Spleen (tissue), 7 donors: ENCODE results near the gene FOXD1.

Source experiments
- POLR2AphosphoS5 ChIP-seq, 3 donors: sonication (generic); formaldehyde crosslinking; IDR thresholded peaks; one replicate each; pipeline ENCODE4 v1.5.1; 2017; ENCODE audit warnings: antibody characterized with exemption in 3 of 3
- TF ChIP-seq, protein P1 (sequence below), 11 experiments: fragments of 200-600 bp in 7 of 11; fragments of 450-650 bp in 4 of 11; sonication (generic) in 4 of 11; IDR thresholded peaks in 8 of 11; conservative IDR thresholded peaks in 3 of 11; 1 replicate in 7 of 11; 2 replicates in 4 of 11; pipeline versions ENCODE4 v1.4.0 to v1.8.0; 2016 to 2021; ENCODE audit warnings: antibody characterized with exemption in 11 of 11, inconsistent platforms in 4 of 11, mild to moderate bottlenecking in 1 of 11
- donor health status: DM: no; HTN: no; CAD: no; lungs with moderate emphysema.
- donor health status: DM: no; HTN: no; CAD: no.
- donor health status: DM: no; HTN: no; CAD: no.

DNA sequence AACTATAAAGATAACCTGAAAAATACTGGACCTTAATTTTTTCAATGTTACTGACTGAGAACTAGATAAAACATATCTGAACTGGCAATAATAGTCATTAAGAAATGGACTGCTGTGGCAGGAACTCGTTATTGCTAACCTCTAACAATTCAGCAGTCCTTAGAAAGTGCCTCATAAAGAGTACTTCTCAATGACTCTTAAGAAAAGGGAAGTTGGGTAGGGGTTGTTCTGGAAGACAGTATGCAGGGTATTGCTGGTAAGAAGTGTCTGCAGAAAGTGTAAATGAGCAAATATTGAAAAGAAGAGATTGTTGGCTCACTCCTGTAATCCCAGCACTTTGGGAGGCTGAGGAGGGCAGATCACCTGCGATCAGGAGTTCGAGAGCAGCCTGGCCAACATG is 27.9 kb downstream of the FOXD1 start:
- TF ChIP-seq, protein P1, sequence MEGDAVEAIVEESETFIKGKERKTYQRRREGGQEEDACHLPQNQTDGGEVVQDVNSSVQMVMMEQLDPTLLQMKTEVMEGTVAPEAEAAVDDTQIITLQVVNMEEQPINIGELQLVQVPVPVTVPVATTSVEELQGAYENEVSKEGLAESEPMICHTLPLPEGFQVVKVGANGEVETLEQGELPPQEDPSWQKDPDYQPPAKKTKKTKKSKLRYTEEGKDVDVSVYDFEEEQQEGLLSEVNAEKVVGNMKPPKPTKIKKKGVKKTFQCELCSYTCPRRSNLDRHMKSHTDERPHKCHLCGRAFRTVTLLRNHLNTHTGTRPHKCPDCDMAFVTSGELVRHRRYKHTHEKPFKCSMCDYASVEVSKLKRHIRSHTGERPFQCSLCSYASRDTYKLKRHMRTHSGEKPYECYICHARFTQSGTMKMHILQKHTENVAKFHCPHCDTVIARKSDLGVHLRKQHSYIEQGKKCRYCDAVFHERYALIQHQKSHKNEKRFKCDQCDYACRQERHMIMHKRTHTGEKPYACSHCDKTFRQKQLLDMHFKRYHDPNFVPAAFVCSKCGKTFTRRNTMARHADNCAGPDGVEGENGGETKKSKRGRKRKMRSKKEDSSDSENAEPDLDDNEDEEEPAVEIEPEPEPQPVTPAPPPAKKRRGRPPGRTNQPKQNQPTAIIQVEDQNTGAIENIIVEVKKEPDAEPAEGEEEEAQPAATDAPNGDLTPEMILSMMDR (IDR thresholded peaks at IDR 0.05 in 8 of 11, conservative IDR thresholded peaks at IDR 0.05 in 3 of 11), result no peak
- TF ChIP-seq POLR2AphosphoS5 (IDR thresholded peaks at IDR 0.05), result no peak
